B cell (primary cell): ENCODE results near the gene PCSK2. TPM values are rescaled to one million over a fixed set of nuclear protein-coding genes. Genes with fewer than 3 reads are reported as not detected.

Experiments
- ATAC-seq: fragments of 200-7000 bp; cut with Tn5 transposase; one replicate; pipeline ENCODE4 v1.10.0; 2021; ENCODE audit warnings: low read depth, mild to moderate bottlenecking, moderate number of reproducible peaks, moderate library complexity
- CTCF ChIA-PET: fragments of 350-600 bp; sonication (Branson Sonifier 250); formaldehyde crosslinking; loops from one replicate; lab custom pipeline; 2021; ENCODE audit warnings: antibody characterized with exemption, inconsistent platforms; lab: Charles Lee
- POLR2A ChIA-PET: fragments of 350-600 bp; sonication (Branson Sonifier 250); formaldehyde crosslinking; loops from one replicate; lab custom pipeline; 2021; ENCODE audit warnings: antibody characterized with exemption; lab: Charles Lee
- DNase-seq: peaks from one replicate; pipeline ENCODE4 v3.0.0; 2013
- H2AFZ ChIP-seq: 2 replicates; pipeline ENCODE4 v1.6.1; 2012; ENCODE audit warnings: mild to moderate bottlenecking, low read depth, low read length; ENCODE audit not compliant: insufficient read depth, poor library complexity, severe bottlenecking
- H3K27ac ChIP-seq, 2 donors: 1 replicate in 1 of 2; 2 replicates in 1 of 2; pipeline ENCODE4 v1.5.1; 2012 to 2013; ENCODE audit warnings: low read length in 2 of 2, mild to moderate bottlenecking in 2 of 2, moderate library complexity in 1 of 2
- H3K27me3 ChIP-seq, 4 experiments: fragments of 200-600 bp in 1 of 4; sonication (generic) in 1 of 4; replicated peaks in 1 of 4; 1 replicate in 2 of 4; 2 replicates in 2 of 4; pipeline versions ENCODE4 v1.6.1 to v1.7.0; 2013 to 2016; ENCODE audit warnings: low read length in 3 of 4, mild to moderate bottlenecking in 2 of 4, mixed read lengths in 1 of 4, moderate library complexity in 1 of 4; ENCODE audit not compliant: insufficient read depth in 4 of 4, control insufficient read depth in 3 of 4; ENCODE audit errors: control extremely low read depth in 1 of 4
- H3K36me3 ChIP-seq, 2 experiments: replicated peaks in 1 of 2; 1 replicate in 1 of 2; 2 replicates in 1 of 2; pipeline versions ENCODE4 v1.6.1 to v1.7.1; 2013; ENCODE audit warnings: low read length in 1 of 2; ENCODE audit not compliant: insufficient read depth in 2 of 2, control insufficient read depth in 1 of 2; ENCODE audit errors: control extremely low read depth in 1 of 2, extremely low read depth in 1 of 2
- H3K4me1 ChIP-seq, 2 donors: fragments of 200-600 bp in 1 of 2; sonication (generic) in 1 of 2; 1 replicate in 1 of 2; 2 replicates in 1 of 2; pipeline versions ENCODE4 v1.5.1 to v1.6.1; 2013 to 2017; ENCODE audit warnings: low read length in 2 of 2; ENCODE audit not compliant: control insufficient read depth in 2 of 2, insufficient read depth in 2 of 2
- H3K4me2 ChIP-seq: replicated peaks from 2 replicates; pipeline ENCODE3; 2012; ENCODE audit warnings: mild to moderate bottlenecking, low read depth, low read length; ENCODE audit not compliant: poor library complexity, severe bottlenecking
- H3K4me3 ChIP-seq, 5 experiments: fragments of 200-600 bp in 1 of 5; sonication (generic) in 1 of 5; 1 replicate in 3 of 5; 2 replicates in 2 of 5; pipeline versions ENCODE4 v1.5.1 to v1.7.0; 2011 to 2016; ENCODE audit warnings: low read length in 4 of 5, mild to moderate bottlenecking in 4 of 5, low read depth in 2 of 5, control low read depth in 1 of 5, moderate library complexity in 1 of 5; ENCODE audit not compliant: insufficient read depth in 1 of 5; ENCODE audit errors: control extremely low read depth in 1 of 5, extremely low read depth in 1 of 5
- H3K79me2 ChIP-seq: fragments of 200-600 bp; sonication (generic); one replicate; pipeline ENCODE4 v1.6.0; 2016; ENCODE audit warnings: low read length; ENCODE audit not compliant: control insufficient read depth, insufficient read depth
- H3K9ac ChIP-seq: fragments of 200-600 bp; sonication (generic); 2 replicates; pipeline ENCODE4 v1.6.1; 2017; ENCODE audit warnings: mild to moderate bottlenecking, low read length, moderate library complexity
- H3K9me3 ChIP-seq, 3 donors: one replicate each; pipeline versions ENCODE4 v1.6.1 to v1.7.1; 2013; ENCODE audit warnings: low read length in 2 of 3; ENCODE audit not compliant: control insufficient read depth in 2 of 3, insufficient read depth in 1 of 3; ENCODE audit errors: control extremely low read depth in 1 of 3
- H4K20me1 ChIP-seq: 2 replicates; pipeline ENCODE4 v1.6.0; 2012; ENCODE audit warnings: mild to moderate bottlenecking, low read length; ENCODE audit not compliant: insufficient read depth, control insufficient read depth, poor library complexity, severe bottlenecking
- H3K27ac Mint-ChIP-seq: one replicate; pipeline ENCODE4 v1.8.0; 2021; ENCODE audit warnings: mixed read lengths
- H3K27me3 Mint-ChIP-seq: one replicate; pipeline ENCODE4 v1.8.0; 2021; ENCODE audit warnings: mixed read lengths
- H3K4me1 Mint-ChIP-seq: one replicate; pipeline ENCODE4 v1.8.0; 2021; ENCODE audit warnings: mixed read lengths
- H3K4me3 Mint-ChIP-seq: one replicate; pipeline ENCODE4 v1.8.0; 2021; ENCODE audit warnings: mixed read lengths
- H3K9me3 Mint-ChIP-seq: one replicate; pipeline ENCODE4 v1.8.0; 2022; ENCODE audit warnings: mixed read lengths; ENCODE audit not compliant: insufficient read depth
- CTCF ChIP-seq: fragments of 200-600 bp; IDR thresholded peaks from one replicate; pipeline ENCODE4 v1.8.0; 2022; ENCODE audit warnings: antibody characterized with exemption, mild to moderate bottlenecking
- EZH2 ChIP-seq: IDR thresholded peaks from 2 replicates; pipeline ENCODE4 v1.6.1; 2012; ENCODE audit warnings: borderline replicate concordance, low read depth, mild to moderate bottlenecking, moderate library complexity, low read length; ENCODE audit not compliant: insufficient read depth, poor library complexity, severe bottlenecking
- WGBS: methylation state at CpG from one replicate; pipeline ENCODE4 v1.1.5; 2013; ENCODE audit warnings: missing lambda C conversion rate; ENCODE audit not compliant: insufficient coverage; 5-methylcytosine and 5-hydroxymethylcytosine counted together
- intact Hi-C: fragments of 100-400 bp; cut with micrococcal nuclease; formaldehyde crosslinking; loops from one replicate; pipeline ENCODE4 v1.10.0; 2022
- polyA plus RNA-seq: library from polyadenylated mRNA; depleted of rRNA; stranded (reverse); fragments of >200 nt; gene quantifications from 2 replicates; pipeline ENCODE4 v1.2.3, GENCODE V29; 2012
- total RNA-seq, 2 donors: library from RNA; stranded (reverse); fragments of 120-200 nt in 1 of 2; gene quantifications; 1 replicate in 1 of 2; 2 replicates in 1 of 2; pipeline versions ENCODE4 v1.2.3 to v1.2.4, GENCODE V29; 2013 to 2022

The PCSK2 gene
- total and polyA plus RNA-seq, 2 donors (not counting 1 experiment from before 2014, with no cell fraction given): not detected

DNA sequence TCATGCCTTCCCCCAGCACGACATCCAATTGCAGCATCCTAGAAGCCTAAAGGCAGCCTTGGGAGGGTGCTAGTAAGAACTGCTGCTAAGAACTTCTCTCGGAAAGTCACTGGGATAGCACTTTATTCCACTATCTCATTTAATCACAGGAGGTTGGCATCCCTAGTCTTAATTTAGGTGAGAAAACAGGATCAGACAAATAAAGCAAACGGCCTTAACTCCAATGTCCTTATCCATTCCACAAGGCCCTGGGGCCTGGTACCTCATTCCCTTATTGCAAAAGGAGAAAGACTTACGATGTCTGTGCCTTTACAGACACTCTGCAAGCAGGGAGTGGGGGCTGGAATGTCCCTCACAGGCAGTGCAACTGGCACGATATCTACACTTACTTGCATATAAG, 243.7 kb downstream of the PCSK2 start:
- H3K9me3 ChIP-seq: no peaks in the 10 kb centered on the region
- no peaks in the 10 kb centered on the region for H4K20me1 ChIP-seq
- Mint-ChIP-seq H3K27ac (no peak overlapping the region), H3K27me3 (peaks cover 10% of the 10 kb centered on the region), H3K4me3 (no peak overlapping the region), H3K4me1 (no peaks in the 10 kb centered on the region), H3K9me3 (no peaks in the 10 kb centered on the region)
- H3K4me1 ChIP-seq: no peaks in the 10 kb centered on the region
- no peaks in the 10 kb centered on the region for H3K36me3 ChIP-seq
- ChIA-PET POLR2A (no interaction called here), CTCF (interaction anchor here (0.6 kb wide), 1 partner anchor 577 kb away, joined by 3 read pairs; no protein-coding TSS in a partner anchor)
- DNase-seq (no peak), ATAC-seq (no peak)
- TF ChIP-seq CTCF (no peak), EZH2 (no peak)
- no peaks in the 10 kb centered on the region for H3K79me2 ChIP-seq
- WGBS: no CpG with 5 or more reads among the region's 5 CpGs
- H3K27me3 ChIP-seq: no peaks in the 10 kb centered on the region
- H3K9ac ChIP-seq: no peak overlapping the region
- no peak overlapping the region for H3K4me3 ChIP-seq
- intact Hi-C loops: no loop called here
- H2AFZ ChIP-seq: no peak overlapping the region
- no peak overlapping the region for H3K27ac ChIP-seq
- H3K4me2 ChIP-seq: no peak overlapping the region

- Histone ChIP-seq H3K4me3 (no peak overlapping the region), H3K9ac (no peak overlapping the region), H3K27ac (no peak overlapping the region), H4K20me1 (no peaks in the 10 kb centered on the region), H3K27me3 (no peaks in the 10 kb centered on the region), H3K4me2 (no peak overlapping the region), H3K79me2 (no peaks in the 10 kb centered on the region), H2AFZ (no peak overlapping the region), H3K36me3 (no peaks in the 10 kb centered on the region), H3K4me1 (no peaks in the 10 kb centered on the region), H3K9me3 (no peaks in the 10 kb centered on the region)
- CTCF ChIA-PET: interaction anchor here (0.6 kb wide), 1 partner anchor 577 kb away, joined by 3 read pairs; no protein-coding TSS in a partner anchor
- TF ChIP-seq CTCF (no peak), EZH2 (no peak)
- intact Hi-C loops: no loop called here
- Mint-ChIP-seq H3K27me3 (peaks cover 10% of the 10 kb centered on the region), H3K27ac (no peak overlapping the region), H3K4me1 (no peaks in the 10 kb centered on the region), H3K4me3 (no peak overlapping the region), H3K9me3 (no peaks in the 10 kb centered on the region)
- 98% methylated on average over 4 of the region's 9 CpGs for WGBS
- no peak for DNase-seq
- ATAC-seq: no peak
- POLR2A ChIA-PET: no interaction called here
Measured at GRCh38 chr20:17470973-17471372, 244.1 kb downstream of the PCSK2 start.
